UCSD-AML1 (cell line): ENCODE data around the gene KIF24.
"Not testable (repeated sequence)": the region's sequence is repeated elsewhere in the genome, so short reads cannot be mapped to it uniquely, and the experiment has no call there.

Experiments
- DNase-seq: peaks from one replicate; lab custom pipeline; 2025; ENCODE audit not compliant: unreplicated experiment; lab: John Stamatoyannopoulos, UW

The KIF24 gene

GRCh38 chr9:34331196-34331595 lies 2.1 kb upstream of the KIF24 start:
- no peak for DNase-seq

GRCh38 chr9:34328500-34328986 lies 525 bp downstream of the KIF24 start:
- DNase-seq = no peak

- DNase-seq = no peak
These were observed 2.4 kb downstream of the KIF24 start for GRCh38 chr9:34326690-34327089.

- DNase-seq = no peak
These were observed 6.0 kb downstream of the KIF24 start for GRCh38 chr9:34322899-34323591.

- DNase-seq = no peak
These were observed 7.6 kb downstream of the KIF24 start for GRCh38 chr9:34321451-34321850.

- DNase-seq = no peak
These were observed 10.8 kb downstream of the KIF24 start for GRCh38 chr9:34318163-34318790.

- DNase-seq = no peak
These were observed 11.6 kb downstream of the KIF24 start for GRCh38 chr9:34317436-34317835.

GRCh38 chr9:34311499-34312185 lies 17.4 kb downstream of the KIF24 start:
- no peak for DNase-seq

GRCh38 chr9:34310215-34310614 lies 18.9 kb downstream of the KIF24 start:
- no peak for DNase-seq

GRCh38 chr9:34308316-34308715 lies 20.8 kb downstream of the KIF24 start:
- not testable (repeated sequence) for DNase-seq

GRCh38 chr9:34301064-34301463 lies 28.0 kb downstream of the KIF24 start:
- not testable (repeated sequence) for DNase-seq

- DNase-seq = no peak
These were observed 36.5 kb downstream of the KIF24 start for GRCh38 chr9:34292552-34292951.

GRCh38 chr9:34291423-34291822 lies 37.6 kb downstream of the KIF24 start:
- DNase-seq = no peak

- DNase-seq = no peak
These were observed 38.0 kb downstream of the KIF24 start for GRCh38 chr9:34291023-34291422.

GRCh38 chr9:34289159-34289558 lies 39.9 kb downstream of the KIF24 start:
- no peak for DNase-seq

GRCh38 chr9:34282096-34282495 lies 47.0 kb downstream of the KIF24 start:
- no peak for DNase-seq

- DNase-seq = no peak
These were observed 49.7 kb downstream of the KIF24 start for GRCh38 chr9:34279411-34279810.
